NCI-H2107 treated with DMSO at 0.1 percent for 48 hours (cell line): Measurements from ENCODE around the gene ZDHHC14.
"Not testable (repeated sequence)": the region's sequence is repeated elsewhere in the genome, so short reads cannot be mapped to it uniquely, and the experiment has no call there.

Experiments used
- DNase-seq: peaks from one replicate; lab custom pipeline; 2025; ENCODE audit not compliant: unreplicated experiment; lab: John Stamatoyannopoulos, UW

The ZDHHC14 gene

DNA sequence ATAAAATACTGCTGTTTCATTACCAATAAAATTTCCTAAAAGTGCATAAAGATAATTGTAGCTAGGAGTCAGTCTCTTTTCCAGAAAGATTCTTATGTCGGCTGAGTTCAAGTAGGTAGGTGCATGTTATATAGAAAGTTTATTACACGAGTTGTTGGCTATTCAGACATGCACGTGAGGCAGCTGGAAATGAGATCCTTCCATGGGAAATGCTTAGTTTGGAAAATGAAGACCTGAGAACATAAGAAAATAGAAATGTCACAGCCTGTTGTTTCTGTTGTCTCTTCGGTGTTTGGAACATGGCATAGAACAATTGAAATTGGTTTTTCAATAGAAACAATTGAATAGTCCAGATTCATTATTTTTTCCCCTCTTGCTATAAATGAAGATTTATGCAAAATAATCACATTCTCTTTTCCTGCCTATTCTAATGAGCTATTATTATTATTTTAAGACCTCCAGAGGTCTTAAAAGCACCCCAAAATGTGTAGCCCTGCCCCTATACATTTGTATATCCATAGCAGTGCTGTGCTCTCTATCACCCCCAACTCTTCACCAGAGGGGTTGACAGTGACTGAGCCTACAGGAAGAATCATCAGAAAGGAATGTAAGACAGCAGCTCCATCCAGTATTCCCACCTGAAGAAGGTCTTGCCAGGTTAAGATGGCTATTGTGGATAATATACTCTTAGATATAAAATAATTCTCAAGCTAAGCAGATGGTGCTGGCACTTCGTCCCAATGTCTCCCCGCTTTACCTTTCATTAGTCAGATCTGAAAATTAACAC is 82.2 kb downstream of the ZDHHC14 start:
- no peak for DNase-seq

DNA sequence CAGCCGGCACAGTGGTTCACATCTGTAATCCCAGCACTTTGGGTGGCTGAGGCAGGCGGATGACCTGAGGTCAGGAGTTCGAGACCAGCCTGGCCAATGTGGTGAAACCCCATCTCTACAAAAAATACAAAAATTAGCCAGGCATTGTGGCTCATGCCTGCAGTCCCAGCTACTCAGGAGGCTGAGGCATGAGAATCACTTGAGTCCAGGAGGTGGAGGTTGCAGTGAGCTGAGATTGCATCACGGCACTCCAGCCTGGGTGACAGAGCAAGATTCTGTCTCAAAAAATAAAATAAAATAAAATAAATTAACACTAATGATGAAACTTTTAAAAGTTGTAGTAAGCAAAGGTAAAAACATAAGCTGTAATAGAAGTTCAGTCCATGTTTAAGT is 82.7 kb downstream of the ZDHHC14 start:
- not testable (repeated sequence) for DNase-seq

DNA sequence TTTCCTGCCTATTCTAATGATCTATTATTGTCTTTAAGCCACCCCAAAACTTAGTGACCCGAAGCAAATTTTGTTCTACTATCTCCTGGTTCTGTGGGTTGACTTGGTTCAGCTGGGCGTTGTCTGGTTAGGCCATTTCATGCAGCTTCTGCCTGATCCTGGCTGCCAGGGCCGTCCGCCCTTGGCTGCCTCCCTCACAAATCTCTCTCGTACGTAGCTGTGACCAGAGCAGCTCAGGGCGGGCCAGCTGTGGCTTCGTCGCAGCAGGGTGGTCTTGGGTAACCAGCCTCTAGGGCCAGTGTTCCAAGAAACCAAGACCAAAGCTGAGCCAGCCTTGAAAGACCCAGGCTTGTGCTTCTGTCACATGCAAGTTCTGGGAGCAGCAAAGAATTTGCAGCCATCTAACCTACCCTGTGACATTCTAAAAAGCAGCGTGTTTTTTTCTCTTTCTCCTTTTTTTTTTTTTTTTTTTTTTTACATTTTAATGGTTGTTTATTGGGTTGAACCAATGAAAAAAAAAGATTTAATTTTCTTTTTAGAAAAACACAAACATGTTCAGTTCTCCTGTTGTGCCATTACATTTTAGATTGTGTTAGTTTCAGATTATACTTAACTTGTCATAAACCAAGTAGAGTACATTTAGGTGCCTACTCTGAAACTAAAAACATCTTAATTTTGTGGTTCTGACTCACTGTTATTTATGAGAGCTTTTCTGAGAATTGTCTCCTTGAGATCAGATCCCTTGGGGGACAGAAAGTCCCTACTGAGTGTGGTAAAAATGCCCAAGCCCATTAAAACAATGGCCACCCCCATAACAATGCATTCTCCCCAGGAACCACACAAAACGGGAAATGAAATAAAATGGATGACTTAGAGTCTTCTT is 83.9 kb downstream of the ZDHHC14 start:
- no peak for DNase-seq

DNA sequence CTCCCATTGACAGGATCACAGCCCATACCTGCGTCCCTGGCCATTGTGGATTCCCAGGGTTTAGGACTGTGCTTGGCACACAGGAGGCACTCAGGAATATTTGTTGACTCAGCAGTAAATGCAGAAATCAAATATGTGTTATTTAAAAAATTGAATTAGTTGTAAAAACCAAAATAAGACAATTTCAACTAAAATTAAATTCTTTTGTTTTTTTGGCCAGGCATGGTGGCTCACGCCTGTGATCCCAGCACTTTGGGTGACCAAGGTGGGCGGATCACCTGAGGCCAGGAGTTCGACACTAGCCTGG is 85.3 kb downstream of the ZDHHC14 start:
- no peak for DNase-seq

DNA sequence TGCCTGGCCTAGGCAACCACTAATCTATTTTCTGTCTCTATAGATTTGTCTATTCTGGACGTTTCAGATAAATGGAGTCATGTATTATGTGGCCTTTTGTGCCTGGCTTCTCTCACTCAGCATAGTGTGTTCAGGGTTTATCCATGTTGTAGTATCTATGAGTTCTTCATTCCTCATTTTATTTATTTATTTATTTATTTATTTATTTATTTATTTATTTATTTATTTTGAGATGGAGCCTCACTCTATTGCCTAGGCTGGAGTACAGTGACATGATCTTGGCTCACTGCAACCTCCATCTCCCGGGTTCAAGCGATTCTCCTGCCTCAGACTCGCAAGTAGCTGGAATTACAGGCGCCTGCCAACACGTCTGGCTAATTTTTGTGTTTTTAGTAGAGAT is 86.3 kb downstream of the ZDHHC14 start:
- DNase-seq: not testable (repeated sequence)

DNA sequence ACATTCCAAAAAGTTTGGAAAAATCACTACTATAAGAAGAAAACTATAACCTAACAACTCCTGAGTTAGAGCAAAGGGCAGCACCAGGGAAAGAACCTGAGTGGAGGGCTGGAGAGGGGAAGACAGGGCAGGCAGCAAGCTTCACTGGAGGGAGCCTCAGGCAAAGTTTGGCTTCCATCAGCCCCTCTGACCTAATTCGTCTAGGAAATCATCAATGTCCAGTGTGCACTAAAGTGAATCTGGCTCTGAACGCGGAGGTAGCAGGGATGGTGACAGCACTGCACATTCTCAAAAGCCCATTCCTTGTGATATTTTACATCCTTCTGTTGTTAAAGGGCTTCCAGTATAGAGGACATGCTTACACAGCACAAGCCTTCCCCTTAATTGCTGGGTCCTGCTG is 87.1 kb downstream of the ZDHHC14 start:
- no peak for DNase-seq

DNA sequence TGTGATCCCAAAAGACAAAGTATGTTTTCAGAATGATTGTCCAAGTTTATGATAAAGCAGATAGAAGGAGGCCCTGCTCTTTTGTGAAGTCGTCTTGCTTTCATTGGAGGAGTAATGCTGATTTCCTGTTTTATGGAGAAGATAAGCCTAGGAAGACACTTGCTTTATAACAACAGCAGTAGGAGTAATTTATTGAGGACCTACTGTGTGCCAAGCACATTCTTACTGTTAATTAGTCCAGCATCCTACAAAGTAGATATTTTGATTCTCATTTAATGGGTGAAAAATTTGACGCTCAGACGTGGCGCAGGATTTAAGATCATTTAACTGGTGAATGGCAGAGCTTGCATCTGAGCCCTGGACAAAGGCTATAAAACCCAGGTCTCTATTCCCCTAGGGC is 87.6 kb downstream of the ZDHHC14 start:
- no peak for DNase-seq

DNA sequence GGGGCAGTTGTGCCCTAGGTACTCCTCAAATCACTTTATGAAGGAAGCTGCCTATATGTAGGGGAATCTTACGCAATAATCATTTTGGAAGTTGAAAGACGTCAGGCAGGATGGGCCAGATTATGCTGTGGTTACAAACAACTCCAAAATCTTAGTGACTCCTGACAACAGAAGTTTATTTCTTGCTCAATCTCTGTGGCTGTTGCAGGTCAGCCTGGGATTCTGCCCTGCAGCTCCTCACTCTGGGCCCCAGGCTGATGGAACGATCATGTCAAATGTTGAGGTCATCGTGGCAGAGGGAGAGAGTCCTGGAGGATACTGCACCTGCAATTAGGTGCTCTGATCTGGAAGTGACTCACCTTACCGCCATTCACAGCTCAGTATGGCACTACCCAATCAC is 88.4 kb downstream of the ZDHHC14 start:
- DNase-seq: no peak

DNA sequence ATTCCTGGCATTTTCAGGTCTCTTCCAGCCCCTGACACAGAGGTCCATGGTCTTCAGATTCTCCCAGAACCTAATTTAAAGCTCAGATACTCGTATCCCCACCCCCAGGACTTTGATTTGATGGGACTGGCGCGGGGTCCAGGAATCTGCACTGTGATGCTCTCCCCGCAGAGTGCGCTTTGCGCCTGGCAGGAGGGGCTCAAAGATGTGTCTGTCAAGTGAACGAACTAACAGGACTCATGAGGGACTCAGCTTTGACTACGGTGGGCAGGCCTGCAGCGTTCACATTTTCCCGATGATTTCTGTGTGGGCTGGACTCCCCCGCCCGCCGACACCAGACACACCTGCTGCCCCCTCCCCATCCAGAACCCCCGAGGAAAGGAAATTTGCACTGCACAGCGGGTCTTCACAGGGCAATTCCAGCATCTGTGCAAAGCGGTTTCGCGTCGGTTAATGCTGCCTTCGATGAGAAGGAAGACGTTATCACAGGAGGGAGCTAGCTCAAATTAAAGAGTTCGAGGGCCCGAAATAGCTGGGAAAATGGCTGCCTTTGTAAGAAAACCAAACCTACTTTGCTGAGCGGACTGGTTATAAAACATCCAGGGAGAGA is 90.2 kb downstream of the ZDHHC14 start:
- no peak for DNase-seq

DNA sequence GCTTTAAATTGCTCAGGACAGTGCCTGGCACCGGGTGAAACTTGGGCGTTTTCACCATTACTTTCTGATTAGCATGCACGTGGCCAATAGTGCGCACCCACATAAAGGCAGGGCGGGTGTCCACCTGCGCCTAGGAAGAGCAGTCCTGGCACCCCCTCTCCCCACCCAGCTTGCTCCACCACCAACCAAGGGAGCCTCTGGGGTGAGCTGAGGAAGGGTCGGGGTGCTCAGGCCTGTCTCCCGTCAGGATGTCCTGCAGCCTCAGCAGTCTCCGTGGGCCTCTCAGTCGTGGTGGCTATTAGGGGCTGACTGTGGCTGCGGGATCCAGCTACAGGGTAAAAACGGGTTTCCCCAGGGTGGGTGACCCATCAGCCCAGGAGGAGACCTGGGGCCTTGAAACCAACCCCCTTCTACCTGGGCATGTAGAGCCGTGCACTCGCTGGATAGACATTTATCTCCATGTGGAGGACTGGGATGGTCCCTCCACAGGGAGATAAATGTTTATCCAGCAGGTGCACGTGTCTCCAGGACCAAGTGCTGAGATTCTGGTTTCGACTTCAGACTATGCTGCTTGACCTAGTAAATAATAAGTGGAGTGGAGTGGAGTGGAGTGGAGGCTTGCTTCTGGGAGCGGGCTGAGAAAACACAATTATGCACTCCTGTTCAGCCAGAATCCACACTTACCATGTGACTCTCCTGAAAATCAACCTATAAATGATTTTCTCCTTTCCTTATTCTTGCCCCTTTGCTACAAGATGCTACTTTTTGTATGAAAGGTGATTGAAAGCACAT is 91.1 kb downstream of the ZDHHC14 start:
- DNase-seq: no peak

DNA sequence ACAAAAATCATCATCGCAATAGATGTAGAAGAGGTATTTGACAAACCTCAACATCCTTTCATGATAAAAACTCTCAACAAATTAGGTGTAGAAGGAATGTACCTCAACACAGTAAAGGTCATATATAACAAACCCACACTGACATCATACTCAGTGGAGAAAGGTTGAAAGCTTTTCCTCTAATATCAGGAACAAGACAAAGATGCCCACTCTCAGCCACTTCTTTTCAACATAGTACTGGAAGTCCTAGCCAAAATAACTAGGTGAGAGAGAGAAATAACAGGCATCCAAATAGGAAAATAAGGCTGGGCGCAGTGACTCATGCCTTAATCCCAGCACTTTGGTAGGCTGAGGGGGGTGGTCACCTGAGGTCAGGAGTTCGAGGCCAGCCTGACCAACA is 95.8 kb downstream of the ZDHHC14 start:
- DNase-seq: no peak

DNA sequence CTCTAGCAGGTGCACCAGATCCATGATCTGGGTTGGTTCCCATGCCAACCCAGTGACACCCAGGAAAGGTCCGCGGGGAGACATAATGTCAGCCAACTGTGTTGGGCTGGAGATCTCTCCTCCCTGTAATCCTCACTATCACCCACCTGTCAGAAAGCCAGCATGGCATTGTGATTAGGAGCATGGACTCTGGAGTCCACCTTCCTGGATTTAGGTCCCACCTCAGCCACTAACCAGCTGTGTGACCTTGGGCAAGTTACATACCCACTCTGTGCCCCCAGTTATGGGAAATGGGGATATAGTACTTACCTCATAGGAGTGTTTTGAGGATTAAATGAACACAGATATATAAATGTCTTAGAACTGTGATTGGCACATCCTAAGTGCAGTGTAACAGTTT is 97.9 kb downstream of the ZDHHC14 start:
- DNase-seq: no peak

DNA sequence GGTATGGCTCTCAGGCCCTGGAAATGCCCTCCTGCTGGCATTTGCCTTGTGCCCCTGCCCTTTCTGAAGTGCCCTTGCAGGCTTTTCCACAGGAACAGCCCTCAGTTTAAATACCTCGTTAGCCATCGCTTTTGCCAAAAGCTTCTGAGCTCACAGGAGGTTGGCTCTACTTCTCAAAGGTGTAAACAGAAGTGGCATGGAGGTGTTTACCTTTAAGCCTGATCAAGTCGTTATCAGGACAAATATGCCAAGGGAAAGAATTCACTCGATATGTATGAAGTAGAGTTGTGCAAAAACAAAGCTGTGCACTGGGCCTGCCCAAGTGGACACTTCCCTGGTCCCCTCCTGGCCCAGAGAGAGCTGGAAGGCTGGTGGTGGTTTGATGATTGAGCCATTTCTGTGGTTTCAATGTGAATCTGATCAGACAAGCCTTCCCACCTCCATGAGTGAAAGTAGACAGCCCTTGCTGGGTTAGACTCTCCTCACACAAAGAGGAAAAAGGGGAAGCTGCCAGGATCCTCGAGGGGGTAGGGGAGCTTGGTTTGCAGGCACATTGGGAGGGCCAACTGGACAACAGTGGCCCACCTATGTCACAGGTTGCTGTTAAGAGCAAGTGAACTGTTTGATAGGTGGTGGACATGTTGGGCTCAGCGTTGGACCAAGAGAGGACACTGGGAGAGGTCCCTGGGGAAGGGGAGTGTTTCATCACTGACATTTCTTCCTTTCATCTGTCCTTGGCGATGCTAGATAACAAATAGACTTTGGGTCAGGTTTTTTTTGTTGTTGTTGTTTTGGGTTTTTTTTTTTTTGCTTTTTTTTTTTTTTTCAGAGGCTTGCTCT is 98.7 kb downstream of the ZDHHC14 start:
- no peak for DNase-seq

DNA sequence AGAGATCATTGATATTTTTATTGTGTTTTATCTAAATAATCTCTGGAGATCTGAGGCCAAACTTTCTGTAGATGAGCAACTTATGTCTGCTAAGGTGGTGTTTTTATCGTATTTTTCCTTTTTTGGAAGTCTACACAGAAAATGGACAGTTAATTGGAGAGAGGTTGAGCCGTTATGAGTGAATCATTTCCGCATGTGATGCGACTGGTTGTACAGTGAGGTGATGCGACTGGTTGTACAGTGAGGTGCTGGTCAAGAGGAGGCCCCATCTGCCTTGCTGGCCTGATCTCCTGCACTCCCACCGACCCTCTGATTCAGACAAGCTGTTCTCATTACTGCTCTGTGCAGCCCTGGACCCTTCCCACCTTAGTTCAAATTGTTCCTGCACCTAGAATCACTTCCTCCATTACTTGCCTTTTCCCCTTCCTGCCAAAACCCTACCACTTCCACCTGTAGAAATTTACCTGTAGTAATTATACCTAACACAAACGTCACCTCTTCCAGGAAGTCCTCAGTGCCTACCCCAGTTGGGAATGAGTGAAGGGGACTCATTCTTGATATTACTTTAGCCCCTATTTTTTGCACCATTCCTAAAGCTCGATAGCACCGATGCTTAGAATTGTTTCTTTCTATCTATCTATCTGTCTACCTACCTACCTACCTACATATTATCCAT is 100.3 kb downstream of the ZDHHC14 start:
- DNase-seq: no peak

DNA sequence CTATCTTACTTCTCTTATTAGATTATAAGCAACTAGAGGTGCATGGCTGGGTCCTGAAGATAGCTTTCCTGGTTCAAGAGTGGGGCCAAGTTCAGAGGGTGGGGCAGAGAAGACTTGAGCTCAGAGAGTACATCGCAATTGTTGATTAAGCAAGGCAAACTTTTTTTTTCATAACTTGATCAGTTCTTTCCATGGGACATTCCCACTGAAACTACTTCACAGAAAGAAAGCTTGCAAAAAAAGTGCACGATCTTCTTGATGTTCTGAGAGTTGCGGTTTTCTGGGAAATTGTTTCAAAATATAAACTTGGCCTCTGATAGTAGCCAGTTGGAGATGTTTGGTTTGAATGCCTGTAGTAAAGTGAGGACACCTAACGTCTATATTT is 100.9 kb downstream of the ZDHHC14 start:
- no peak for DNase-seq

DNA sequence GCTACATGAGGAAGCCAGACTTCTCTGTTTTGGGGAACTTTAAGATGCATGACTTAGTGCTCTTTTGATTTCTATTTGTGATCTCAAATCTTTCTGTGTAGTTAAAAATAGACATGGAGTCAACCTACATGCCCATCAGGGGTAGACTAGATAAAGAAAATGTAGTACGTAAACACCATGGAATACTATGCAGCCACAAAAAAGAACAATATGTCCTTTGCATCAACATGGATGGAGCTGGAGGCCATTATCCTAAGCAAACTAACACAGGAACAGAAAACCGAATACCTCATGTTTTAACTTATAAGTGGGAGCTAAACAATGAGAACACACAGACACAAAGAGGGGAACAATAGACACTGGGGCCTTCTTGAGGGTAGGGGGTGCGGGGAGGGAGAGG is 102.8 kb downstream of the ZDHHC14 start:
- no peak for DNase-seq

DNA sequence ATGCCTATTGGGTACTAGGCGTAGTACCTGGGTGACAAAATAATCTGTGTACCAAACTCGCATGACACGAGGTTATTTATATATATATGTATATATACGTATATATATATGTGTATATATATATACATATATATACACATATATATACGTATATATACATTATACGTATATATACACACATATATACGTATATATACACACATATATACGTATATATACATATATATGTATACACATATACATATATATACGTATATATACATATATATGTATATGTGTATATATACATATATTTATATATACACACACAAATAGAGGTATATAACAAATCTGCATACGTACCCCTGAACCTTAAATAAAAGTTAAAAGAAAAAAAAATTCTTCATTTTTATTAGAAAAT is 103.2 kb downstream of the ZDHHC14 start:
- DNase-seq: no peak

DNA sequence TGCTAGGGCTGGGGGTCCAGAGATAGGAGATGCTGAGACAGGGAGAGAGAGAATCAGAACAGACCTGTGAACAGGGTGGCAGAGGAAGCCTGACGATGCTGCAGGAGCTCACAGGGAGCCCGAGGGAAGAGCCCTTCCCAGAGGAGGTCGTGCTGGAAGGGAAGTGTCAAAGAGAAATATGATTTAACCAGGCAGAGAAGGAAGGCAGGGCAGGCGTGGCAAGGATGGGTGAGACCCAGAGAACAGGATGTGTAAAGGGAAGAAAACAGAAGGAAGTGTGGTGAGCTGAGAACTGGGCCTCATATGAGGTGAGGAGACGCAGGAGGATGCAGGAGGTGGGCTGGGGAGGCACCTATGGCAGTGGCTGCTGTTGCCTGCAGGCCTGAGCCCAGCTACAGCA is 105.6 kb downstream of the ZDHHC14 start:
- DNase-seq: no peak

DNA sequence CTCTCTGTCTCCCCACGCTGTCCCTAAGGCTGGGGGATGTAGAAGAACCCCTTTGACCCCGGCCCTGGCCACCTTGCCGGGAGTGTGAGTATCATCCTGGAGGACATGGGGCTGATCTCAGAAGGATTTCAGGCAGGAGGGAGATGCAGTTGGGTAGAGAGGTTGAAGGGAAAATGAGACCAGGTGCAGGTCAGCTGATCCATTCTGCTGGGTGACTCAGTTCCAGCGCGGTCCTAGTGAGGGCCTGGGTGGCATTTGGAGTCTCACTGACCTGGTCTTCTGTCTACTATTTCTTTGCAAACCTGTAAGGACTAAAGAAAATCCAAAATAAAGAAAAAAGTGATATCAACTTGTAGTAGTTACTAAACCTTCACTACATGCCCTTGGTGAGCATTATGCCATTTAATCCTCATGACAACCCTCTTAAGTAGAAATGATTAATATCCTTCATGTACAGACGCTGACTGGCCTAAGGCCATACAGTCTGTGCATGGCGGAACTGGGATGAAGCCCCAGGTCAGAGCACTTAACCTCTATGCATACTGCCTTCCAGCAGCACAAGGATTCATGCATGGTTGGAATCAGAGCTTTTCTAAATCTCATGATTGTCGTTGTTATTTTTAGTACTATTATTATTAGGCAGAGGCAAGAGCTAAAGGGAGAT is 106.3 kb downstream of the ZDHHC14 start:
- no peak for DNase-seq
